ENCODE results near the gene XYLT1.

- no peak for TF ChIP-seq CTCF (IDR thresholded peaks at IDR 0.05; ENCODE audit: low read depth, low read length, poor library complexity, severe bottlenecking)
- TF ChIP-seq EZH2phosphoT487 (IDR thresholded peaks at IDR 0.05; ENCODE audit: borderline replicate concordance, low read length), result no peak
Measured at GRCh38 chr16:17362183-17362582, 108.6 kb downstream of the XYLT1 start.

Data from DOHH2 (cell line).